Stimulated activated CD8-positive, alpha-beta memory T cell treated with anti-CD3 and anti-CD28 coated beads, Interleukin-15, amount 100 ng/mL, for 48 hours (primary cell): ENCODE results near the gene AGO4.
"Not testable (repeated sequence)": the region's sequence is repeated elsewhere in the genome, so short reads cannot be mapped to it uniquely, and the experiment has no call there.

Source experiments
- DNase-seq, 2 donors: peaks; one replicate each; pipeline ENCODE4 v3.0.0-alpha.2; 2020; ENCODE audit warnings: low read depth in 2 of 2

Gene AGO4

DNA sequence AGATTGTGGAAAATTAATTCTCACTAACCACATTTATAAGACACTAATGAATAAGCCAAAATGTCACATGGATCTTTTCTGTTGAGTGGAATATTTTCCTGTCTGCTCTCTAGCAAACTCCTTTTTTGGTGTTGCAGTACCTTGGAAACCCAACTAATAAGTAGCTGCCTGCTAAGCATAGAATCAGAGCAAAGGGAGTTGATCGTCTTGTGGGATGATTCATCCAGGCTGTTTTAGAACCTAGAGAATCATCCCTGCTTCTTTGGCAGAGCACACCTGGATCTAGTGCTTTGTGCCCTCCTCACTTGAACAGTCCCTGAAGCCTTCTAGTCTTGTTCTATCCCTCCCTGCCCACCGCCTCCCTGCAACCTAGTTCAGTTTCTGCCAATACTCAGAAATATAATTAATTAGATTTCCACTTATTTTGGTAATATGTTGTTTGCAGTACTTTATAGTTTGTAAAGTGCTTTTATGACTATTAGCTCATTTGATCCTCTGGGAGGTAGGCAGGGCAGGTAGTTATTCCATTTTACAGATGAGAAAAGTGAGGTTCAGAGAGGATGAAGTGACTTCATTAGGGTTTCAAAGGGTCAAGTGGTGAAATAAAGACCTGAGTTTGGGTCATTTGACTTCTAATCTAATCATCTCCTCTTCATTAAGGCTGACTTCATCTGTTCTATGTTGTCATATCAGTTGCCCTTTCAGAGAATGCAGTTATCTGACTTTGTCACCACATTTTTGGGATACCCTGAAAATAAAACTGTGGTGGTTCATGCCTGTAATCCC, 2.5 kb downstream of the AGO4 start:
- no peak for DNase-seq

DNA sequence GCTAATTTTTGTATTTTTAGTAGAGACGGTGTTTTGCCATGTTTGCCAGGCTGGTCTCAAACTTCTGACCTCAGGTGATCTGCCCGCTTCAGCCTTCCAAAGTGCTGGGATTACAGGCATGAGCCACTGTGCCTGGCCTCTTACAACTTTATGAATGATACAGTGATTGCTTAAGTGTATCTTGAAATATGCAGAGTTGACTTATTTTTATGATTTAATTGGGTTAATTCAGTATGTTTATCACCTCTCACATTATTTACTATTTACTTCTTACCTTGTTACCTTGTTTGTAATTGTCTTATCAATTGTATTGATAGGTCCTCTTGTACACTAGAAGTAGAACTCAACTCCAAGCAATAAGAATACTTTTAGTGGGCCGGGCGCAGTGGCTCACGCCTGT, 4.9 kb downstream of the AGO4 start:
- DNase-seq: not testable (repeated sequence)

GRCh38 chr1:35825255-35825654, 17.4 kb downstream of the AGO4 start:
- DNase-seq: no peak

- DNase-seq: no peak
Observed at GRCh38 chr1:35832276-35832905, 24.6 kb downstream of the AGO4 start.

GRCh38 chr1:35833395-35833794, 25.6 kb downstream of the AGO4 start:
- DNase-seq: no peak

DNA sequence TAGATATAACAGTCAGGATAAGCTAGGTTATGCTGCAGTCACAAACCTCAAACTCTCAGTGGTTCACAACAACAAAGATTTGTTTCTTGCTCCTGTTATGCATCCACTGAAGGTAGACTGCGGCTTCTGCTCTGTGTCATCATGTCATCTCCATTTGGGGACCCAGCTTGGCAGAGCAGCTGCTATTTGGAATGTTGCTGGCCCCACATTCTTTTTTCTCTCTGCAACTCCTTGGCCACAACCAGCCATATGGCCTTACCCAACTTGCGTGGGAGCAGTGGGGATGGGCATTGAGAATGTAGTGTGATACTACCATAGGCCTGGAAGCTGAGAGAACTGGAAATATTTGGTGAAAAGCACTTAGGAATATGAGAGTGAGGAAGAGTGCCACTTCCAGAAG, 26.4 kb downstream of the AGO4 start:
- no peak for DNase-seq

DNA sequence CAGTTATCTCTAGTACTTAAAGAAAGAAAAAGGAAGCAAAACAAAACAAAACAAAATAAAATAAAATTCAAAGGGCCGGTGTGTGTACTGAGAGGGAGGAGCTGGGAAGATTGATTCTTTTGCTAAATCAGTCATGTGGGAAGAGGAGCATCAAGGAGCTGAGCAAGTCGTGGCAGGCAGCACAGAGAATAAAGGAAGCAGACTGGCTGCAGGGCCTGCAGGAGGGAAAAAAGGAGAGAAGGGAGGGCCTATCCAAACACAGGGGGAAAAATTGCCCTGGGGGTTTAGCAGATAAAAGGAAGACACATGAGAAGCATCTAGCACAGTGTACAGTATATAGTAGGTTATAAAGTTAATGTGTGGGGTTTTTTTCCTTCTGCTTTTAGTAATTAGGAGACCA, 27.6 kb downstream of the AGO4 start:
- DNase-seq: no peak

DNA sequence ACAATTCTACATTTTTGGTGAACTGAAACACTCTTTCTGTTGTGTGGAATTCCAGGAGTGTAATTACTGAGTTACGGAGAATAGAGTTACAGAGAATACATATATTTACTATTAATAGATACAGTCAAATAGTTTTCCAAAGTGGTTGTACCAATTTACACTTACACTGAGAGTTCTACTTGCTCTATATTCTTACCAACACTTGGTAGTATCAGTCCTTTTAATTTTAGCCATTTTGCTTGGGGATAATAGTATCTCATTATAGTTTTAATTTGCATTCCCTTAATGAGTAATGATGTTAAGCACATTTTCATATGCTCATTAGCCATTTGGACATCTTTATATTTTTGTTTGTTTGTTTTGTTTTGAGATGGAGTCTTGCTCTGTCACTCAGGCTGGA, 28.9 kb downstream of the AGO4 start:
- no peak for DNase-seq

DNA sequence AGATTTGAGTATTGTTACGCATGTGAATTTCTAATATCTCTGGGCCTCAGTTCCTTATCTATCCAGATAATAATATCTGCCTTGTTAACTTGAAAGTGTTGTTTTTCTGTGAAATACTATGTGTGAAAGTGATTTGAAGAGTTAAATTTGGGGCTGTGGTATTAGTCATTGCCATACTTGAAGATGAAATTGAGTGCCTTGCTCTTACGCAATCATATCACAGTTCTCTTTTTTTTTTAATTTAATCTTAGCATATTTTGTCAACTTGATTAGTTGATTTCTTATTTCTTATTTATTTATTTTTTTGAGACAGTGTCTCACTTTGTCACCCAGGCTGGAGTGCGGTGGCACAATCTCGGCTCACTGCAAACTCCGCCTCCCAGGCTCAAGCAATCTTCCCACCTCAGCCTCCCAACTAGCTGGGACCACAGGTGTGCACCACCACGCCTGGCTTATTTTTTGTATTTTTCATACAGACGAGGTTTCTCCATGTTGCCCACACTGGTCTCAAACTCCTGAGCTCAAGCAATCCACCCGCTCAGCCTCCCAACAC, 31.0 kb downstream of the AGO4 start:
- no peak for DNase-seq

DNA sequence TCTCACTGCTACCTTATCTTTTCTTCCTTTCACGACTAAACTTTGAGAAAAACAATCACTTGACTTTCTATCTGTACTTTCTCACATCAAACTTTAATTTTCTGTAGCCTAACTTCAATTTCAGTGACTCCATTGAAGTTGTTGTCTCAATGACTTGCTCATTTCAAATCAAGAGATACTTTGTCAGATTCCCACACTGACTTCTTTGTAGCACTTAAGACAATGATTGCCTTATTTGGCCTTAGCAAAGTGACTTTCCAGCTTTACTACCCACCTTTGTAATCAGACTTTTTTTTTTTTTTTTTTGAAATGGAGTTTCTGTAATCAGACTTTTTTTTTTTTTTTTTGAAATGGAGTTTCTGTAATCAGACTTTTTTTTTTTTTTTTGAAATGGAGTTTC, 37.0 kb downstream of the AGO4 start:
- no peak for DNase-seq

DNA sequence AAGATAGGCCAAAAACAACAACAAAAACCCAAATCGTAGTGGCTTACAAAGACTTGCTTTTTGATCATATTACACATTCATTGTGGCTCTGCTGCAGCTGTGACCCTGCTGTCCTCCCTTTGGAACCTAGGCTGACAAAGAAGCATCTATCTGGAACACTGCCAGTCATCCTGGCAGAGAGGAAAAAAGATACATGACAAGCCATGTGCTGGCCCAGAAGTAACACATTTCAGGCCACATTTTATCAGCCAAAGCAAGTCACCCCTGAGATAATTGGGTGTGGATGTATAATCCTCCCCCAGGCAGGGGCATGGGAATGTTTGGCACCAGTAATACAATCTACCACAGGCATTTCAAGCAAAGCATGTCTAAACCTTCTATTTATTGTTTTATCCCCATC, 38.0 kb downstream of the AGO4 start:
- DNase-seq: no peak

- no peak for DNase-seq
Observed at GRCh38 chr1:35847935-35848565, 40.2 kb downstream of the AGO4 start.

DNA sequence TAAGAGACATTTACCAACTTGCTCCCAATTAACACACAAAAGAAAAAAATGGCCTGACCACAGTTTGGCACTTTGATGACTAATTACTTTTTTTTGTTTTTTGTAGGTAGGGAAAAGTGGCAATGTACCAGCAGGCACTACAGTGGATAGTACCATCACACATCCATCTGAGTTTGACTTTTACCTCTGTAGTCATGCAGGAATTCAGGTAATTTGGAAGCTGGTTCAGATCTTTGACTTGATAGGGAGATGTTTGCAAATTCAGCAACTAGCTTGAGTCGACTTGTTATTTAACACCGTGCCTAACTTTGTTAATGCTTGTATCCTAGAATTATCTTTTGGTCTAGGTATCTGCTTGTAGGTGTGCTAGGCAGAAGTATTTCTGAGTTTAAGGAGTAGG, 42.2 kb downstream of the AGO4 start:
- DNase-seq: no peak

DNA sequence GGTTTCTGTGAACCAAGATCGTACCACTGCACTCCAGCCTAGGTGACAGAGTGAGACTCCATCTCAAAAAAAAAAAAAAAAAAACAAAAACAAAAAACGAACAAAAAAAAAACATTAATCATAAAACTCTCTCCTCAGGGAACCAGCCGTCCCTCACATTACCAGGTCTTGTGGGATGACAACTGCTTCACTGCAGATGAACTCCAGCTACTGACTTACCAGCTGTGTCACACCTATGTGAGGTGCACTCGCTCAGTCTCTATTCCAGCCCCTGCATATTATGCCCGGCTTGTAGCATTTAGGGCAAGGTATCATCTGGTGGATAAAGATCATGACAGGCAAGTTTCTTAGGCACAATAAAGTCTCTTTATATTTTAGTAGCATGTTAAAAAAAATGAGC, 42.9 kb downstream of the AGO4 start:
- no peak for DNase-seq

DNA sequence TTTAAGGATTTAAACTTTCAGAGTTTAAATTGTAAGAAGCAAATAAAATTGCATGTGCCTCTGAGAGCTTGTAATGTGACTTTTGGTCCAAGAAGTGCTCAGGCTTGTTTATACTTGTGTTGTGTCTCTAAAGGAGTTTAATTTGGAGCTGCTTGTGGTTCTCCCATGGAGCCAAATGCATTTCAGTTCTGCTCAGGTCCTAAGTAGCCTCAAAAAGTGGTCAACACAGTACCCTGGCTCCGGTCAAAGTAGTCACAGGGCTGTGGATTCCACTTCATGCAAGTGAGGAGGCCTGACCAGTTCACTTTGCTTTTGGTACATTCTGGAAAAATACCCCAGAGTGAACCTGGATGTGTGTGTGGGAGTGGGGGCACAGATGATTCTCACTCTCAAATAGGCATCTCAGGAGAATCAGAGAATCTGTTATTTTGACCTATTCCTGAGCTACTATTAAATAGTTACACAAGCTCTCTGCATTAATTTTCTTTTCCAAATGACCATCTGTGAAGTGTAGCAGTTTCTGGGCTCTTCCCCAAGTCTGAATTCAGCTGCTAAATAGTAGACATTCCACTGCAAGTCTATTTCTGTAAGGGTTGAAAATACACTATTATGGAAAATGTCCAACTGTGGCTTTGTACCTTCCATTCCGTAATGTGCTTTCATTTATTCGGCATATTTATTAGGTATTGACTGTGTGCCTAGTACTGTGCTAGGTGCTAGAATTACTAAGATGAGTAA, 43.5 kb downstream of the AGO4 start:
- DNase-seq: no peak

GRCh38 chr1:35852241-35852640, 44.4 kb downstream of the AGO4 start:
- no peak for DNase-seq

- no peak for DNase-seq
Observed at GRCh38 chr1:35854989-35855700, 47.3 kb downstream of the AGO4 start.

DNA sequence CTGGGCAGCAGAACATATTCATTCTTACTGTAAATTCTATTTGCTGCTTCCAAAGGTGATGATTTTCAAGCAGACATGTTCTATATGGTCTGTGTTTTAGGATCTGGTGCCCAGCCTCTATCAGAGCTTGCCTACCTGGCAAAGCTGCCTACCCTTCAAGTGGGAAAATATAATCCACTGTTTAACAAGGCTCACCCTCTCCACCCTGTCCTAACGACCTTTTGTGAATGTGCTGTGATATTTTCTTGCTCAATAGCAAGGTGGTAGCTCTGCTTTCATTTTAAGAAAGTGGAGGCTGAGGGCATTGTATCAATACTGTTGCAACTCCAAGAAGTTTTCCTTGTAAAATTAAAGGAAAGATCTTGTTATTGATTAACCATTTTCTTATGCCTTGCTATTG, 49.1 kb downstream of the AGO4 start:
- DNase-seq: no peak

GRCh38 chr1:35857830-35858229, 50.0 kb downstream of the AGO4 start:
- no peak for DNase-seq

DNA sequence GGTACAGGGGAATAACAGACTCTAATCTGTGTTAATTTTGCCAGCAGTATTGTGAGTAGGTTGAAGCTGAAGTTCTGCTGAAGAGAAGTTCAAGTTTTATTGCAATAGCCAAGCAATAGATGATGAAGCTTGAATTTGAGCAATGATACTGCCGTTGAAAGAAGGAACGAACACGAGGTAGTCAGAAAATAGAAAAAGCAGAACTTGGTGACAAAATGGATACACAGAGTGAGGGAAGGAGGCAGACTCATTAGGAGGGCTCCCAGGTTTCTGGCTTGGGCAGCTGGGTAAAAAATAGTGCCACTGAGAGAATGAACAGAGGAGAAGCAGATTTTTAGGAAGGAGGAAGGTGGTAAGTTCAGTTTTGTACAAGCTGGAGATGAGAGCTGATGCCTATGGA, 52.9 kb downstream of the AGO4 start:
- no peak for DNase-seq

DNA sequence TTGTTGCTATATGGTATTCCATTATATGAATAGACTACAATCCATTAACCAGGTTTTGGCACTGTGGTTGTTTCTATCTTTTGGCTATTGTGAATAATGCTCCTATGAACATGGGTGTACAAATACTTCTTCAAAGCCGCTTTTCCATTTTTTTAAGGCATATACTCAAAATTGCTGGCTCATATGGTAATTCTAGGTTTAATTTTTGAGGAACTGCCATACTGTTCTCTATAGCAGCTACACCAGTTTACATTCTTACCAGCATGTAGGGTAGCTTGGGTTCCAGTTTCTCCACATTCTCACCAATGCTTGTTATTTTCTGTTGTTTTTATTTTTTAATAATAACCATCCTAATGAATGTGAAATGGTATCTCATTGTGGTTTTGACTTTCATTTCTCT, 55.3 kb downstream of the AGO4 start:
- no peak for DNase-seq
